Measurements from ENCODE around the gene GSS. TPM values are rescaled to one million over a fixed set of nuclear protein-coding genes. Genes with fewer than 3 reads are reported as not detected.

GSS gene
- total RNA-seq = 61.1 and 88.0 TPM in 2 replicates

GRCh38 chr20:34955231-34956040 is at the start of gene GSS, which contains the start of gene MYH7B:
Gene GSS, minus strand, starts transcription at chr20:34955806. Its CDS starts 3,954 bp downstream, at chr20:34951852.
Gene MYH7B, plus strand, starts transcription at chr20:34955868. Its CDS starts 22,138 bp downstream, at chr20:34978006.

Small RNAs within 50 kb of the gene (small RNA-seq; reads per million reads assigned to genes)
- 0.20 reads per million for gene MIR499A (ENCODE audit: low replicate concordance)

Other genes starting within 250 kb of the GSS start
- 9.4 and 11.2 TPM in 2 replicates for gene NCOA6, start 130.2 kb downstream of the GSS start, total RNA-seq
- 8.6 and 14.9 TPM in 2 replicates for gene GGT7, start 83.0 kb downstream of the GSS start, total RNA-seq
- gene ACSS2, start 79.2 kb downstream of the GSS start, total RNA-seq = 38.5 and 113 TPM in 2 replicates
- gene MYH7B, start 62 bp upstream of the GSS start, total RNA-seq = under 0.01 TPM in 1 of 2 replicates, not detected in the other
- 107 and 111 TPM in 2 replicates for gene TRPC4AP, start 137.0 kb upstream of the GSS start, total RNA-seq
- 29.3 and 62.4 TPM in 2 replicates for gene EDEM2, start 191.5 kb upstream of the GSS start, total RNA-seq
- 30.5 and 48.8 TPM in 2 replicates for gene PROCR, start 216.3 kb upstream of the GSS start, total RNA-seq